ENCODE measurements around the gene SPRYD3.
"Not testable (repeated sequence)": the region's sequence is repeated elsewhere in the genome, so short reads cannot be mapped to it uniquely, and the experiment has no call there.

SPRYD3 gene
- 19.3 to 25.9 reads per million in 2 donors for total RNA-seq

DNA sequence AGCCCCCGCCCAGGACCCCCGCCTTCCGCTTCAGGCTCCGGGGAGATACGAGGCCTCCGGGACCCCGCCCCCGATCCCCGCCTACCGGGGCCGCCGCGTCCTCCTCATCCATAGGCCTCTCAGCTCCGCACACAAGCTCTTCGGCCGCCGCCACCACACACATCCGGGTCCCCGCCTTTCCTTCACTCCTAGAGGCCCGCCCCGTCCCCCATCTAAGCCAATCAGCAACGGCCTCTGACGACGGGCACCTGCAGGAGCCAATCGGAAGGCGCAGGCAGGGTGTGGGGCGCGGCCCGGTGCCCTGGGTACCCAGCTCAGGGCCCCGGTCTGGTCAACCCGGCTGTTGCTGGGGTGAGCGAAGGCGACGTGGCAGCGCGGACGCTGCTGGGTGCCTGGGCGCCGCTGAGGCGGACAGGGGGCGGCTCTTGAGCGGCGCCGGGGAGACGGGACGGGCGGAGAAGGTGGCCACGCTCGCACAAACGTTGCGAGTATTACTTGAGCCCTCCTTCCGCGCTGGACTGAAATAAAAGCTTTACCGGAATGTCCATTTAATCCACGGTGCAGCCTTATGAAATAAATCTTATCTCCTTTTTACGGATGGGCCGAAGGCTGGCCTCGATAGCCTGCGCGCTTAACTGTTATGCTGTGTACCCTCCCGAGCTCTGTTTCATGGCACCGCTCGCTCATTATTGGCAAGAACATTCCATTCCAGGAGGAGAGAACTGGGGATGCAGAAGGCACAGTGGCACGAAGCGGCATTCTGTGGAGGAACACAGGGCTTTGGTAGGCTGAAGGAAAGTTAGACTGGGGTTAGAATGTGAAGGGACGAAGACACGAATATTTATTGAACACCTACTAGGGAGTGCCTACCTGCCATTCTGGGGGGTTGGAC lies at the start of gene SPRYD3:
Gene SPRYD3, minus strand, starts transcription at position 165 of the 892 bp plus-strand sequence. Its CDS starts 57 bp downstream, at position 108.
- DNase-seq, result peak; percentile 92 to 96 (median 95)

DNA sequence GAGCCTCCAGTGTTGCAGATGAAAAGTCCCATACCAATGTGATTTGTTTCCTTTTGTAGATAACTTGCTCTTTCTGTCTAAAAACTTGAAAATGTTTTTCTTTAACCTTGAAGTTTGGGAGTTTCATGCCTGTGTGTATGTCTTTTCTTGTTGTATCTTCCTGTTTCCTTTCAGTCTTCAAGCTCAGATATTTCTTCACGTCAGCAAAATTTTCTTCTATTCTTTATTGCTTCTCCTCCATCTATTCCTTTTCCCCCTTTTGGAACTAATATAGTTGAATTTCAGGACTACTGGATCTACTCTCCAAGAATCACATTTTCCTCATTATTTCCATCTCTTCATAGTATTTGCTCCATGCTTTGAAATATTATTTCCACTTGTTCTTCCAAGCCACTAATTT lies 48.0 kb upstream of the SPRYD3 start:
- DNase-seq, result no peak

DNA sequence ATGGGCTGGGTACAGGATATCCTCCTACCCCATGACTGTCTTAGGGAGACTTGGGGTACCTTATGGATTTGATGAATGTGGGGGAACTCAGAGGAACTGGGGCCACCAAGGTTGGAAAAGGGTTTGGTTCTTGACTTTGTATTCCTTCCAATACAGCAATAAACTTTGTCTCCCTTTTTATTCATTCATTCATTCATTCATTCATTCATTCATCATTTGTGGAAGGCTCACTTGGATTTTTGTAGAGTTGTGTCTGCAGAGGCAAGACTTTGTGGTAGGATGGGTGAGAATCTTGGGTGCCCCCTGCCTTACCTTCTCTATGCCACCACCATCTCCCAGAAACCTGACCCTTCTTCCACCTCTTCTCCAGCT lies 45.1 kb upstream of the SPRYD3 start:
- no peak for DNase-seq

GRCh38 chr12:53123578-53124351 lies 44.6 kb upstream of the SPRYD3 start:
- DNase-seq, result no peak

GRCh38 chr12:53122961-53123468 lies 43.8 kb upstream of the SPRYD3 start:
- DNase-seq, result no peak

DNA sequence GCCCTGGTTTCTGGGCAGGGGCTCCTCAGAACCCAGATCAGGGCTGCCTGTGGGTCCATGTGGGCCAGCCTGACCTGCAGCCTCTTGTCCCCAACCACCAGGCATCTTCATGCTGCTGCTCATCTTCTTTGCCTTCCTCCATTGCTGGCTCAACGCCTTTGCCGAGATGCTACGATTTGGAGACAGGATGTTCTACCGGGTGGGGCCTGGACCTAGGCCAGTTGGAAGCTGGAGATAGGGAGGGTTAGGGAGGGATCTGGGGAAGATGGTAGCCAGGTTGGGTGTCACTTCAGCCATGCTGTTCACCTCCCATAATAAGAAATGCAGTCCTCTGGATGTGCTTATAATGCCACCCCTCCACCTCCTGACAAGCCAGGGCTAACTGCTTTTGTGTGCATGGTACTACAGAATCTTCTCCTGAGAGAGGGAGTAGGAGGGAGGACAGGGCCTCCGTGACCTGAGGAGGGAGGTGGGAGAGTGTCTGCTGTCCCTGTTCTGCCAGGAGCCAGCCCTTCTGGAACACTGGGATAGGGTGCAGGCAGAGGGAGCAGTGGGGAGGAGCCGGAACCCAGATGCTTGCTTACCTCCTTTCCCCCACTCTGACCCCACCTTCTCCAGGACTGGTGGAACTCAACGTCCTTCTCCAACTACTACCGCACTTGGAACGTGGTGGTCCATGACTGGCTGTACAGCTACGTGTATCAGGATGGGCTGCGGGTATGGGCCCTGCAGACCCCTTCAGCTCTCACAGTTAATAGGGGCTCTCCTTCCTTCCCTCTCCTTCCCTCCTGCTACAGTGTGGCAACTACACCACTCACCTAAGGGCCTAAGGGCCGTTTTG lies 41.7 kb upstream of the SPRYD3 start:
- no peak for DNase-seq

- DNase-seq, result no peak
Measured at GRCh38 chr12:53118751-53119300, 39.6 kb upstream of the SPRYD3 start.

- no peak for DNase-seq
Measured at GRCh38 chr12:53115891-53116648, 36.9 kb upstream of the SPRYD3 start.

- DNase-seq, result no peak
Measured at GRCh38 chr12:53115112-53115890, 36.1 kb upstream of the SPRYD3 start.

DNA sequence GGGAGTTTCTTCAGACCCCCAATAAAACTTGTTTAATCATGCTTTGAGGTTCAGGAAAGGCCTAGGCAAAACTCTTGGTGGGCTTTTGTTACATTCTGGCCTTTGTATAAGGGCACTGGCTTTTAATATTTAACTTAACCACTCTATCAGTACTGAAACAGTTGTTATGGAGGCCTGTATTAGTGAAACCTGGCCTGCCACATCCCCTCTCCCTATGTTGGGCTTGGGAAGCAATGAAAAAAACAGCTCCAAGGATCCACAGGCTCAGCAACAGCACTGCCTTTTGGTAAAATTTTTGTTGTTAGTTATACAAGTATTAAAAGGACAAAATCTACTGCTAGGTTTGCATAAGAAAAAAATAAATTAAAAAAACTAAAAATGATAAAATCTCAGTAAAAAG lies 34.8 kb upstream of the SPRYD3 start:
- no peak for DNase-seq

- DNase-seq, result no peak
Measured at GRCh38 chr12:53113136-53113705, 34.0 kb upstream of the SPRYD3 start.

GRCh38 chr12:53112431-53112830 lies 33.2 kb upstream of the SPRYD3 start:
- DNase-seq, result not testable (repeated sequence)

DNA sequence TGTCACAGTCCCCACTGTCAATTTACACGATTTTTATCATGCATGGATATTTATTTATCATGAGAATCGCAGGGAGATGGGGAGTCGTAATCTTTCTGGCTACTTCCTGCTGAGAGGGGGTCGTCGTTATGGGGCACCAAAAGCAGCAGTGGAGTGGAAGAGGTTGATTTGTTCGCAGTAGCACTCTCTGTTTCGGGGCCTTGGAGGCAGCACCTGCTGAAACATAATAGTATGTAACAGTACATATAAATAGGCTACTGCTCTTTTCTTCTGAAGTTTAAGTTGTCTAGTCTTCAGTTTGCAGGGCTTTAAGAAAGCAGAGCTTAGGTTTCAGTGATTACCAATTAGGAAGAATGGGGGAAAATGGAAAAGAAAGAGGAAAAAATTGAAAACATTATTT lies 27.9 kb upstream of the SPRYD3 start:
- DNase-seq, result no peak

GRCh38 chr12:53105712-53106439 lies 26.7 kb upstream of the SPRYD3 start:
- no peak for DNase-seq

DNA sequence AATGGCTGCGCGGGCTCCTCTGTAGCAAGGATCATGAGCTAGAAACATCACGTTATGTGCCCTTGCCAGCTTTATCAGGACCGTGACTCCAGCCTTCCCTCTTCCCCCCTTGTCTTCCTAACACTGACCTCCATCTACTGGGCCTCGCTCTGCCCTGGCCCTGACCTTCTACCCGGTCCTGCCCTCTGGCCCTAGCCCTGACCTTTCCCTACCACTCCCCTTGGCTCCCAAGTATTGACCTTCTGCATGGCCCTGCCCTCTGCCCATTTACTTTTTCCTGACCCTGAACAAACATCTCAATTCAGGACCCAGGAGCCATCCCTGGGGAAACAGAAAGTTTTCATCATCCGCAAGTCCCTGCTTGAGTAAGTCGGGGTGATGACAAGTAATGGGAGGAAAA lies 26.1 kb upstream of the SPRYD3 start:
- DNase-seq, result no peak

GRCh38 chr12:53103860-53104305 lies 24.7 kb upstream of the SPRYD3 start:
- DNase-seq, result peak in 2 of 5 experiments; percentile 23 to 65

GRCh38 chr12:53102883-53103807 lies 24.0 kb upstream of the SPRYD3 start, which contains the start of gene SOAT2:
TSS of gene SOAT2 (plus strand) at chr12:53103486. CDS start at chr12:53103578, 92 bp downstream.
- DNase-seq, result peak in 3 of 5 experiments; percentile 6 to 83 (median 56)
